Sigmoid colon (tissue), 3 donors: Measurements from ENCODE around the gene ARF1.

ENCODE experiments used
- POLR2A ChIP-seq, 2 donors: fragments of 450-650 bp; IDR thresholded peaks; one replicate each; pipeline ENCODE4 v1.6.1; 2016; ENCODE audit warnings: antibody characterized with exemption in 2 of 2, mild to moderate bottlenecking in 2 of 2, moderate library complexity in 2 of 2
- TF ChIP-seq, protein P1 (sequence below), 4 experiments: fragments of 450-650 bp in 3 of 4; fragments of 200-600 bp in 1 of 4; IDR thresholded peaks; one replicate each; pipeline ENCODE4 v1.5.1; 2016 to 2019; ENCODE audit warnings: antibody characterized with exemption in 4 of 4, mild to moderate bottlenecking in 3 of 4, moderate library complexity in 2 of 4

DNA sequence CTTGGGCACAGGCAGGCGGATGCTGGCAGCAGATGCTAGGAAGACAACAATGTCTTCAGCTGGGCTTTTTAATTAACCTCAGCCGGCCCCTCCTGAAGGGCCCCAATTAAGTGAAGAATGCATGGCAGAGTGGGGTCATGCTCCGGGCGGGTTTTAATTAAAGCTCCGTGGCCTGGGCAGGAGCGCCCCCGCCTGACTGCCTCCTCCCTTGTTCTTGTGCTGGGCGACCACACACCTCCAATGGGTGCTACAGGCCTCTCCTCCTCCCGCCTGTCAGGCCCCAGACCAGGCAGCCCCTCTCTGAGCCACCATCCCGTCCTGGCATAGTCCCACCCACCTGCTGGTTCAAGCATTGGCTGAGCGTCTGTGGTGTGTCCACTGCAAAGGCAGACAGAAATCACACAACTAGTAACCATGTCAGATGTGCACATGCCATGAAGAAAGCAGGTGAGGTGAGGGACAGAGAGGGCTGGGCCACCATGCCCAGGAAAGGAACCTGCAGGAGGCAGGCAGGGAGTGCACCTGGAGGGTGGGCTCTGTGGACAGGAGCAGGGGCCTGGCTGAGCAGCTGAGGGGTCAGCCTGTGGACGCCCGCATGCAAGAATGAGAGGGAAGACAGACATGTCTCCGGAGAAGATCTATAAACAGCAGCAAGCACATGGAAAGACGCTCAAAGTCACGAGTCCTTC is 8.5 kb upstream of the ARF1 start:
- TF ChIP-seq POLR2A (IDR thresholded peaks at IDR 0.05): no peak
- TF ChIP-seq, protein P1, sequence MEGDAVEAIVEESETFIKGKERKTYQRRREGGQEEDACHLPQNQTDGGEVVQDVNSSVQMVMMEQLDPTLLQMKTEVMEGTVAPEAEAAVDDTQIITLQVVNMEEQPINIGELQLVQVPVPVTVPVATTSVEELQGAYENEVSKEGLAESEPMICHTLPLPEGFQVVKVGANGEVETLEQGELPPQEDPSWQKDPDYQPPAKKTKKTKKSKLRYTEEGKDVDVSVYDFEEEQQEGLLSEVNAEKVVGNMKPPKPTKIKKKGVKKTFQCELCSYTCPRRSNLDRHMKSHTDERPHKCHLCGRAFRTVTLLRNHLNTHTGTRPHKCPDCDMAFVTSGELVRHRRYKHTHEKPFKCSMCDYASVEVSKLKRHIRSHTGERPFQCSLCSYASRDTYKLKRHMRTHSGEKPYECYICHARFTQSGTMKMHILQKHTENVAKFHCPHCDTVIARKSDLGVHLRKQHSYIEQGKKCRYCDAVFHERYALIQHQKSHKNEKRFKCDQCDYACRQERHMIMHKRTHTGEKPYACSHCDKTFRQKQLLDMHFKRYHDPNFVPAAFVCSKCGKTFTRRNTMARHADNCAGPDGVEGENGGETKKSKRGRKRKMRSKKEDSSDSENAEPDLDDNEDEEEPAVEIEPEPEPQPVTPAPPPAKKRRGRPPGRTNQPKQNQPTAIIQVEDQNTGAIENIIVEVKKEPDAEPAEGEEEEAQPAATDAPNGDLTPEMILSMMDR (IDR thresholded peaks at IDR 0.05): no peak
